Caco-2 (cell line): Measurements from ENCODE around the gene AFAP1L2. TPM values are rescaled to one million over a fixed set of nuclear protein-coding genes. Genes with fewer than 3 reads are reported as not detected.

Experiments used
- BruUV-seq: library from RNA; stranded (reverse); fragments of 400-500 nt; replicated peaks from 2 replicates; lab custom pipeline; 2021; lab: Mats Ljungman, UMichigan
- CTCF ChIA-PET: fragments of 300-600 bp; sonication (Branson Sonifier 250); formaldehyde crosslinking; loops from one replicate; lab custom pipeline; 2022; ENCODE audit warnings: antibody characterized with exemption; lab: Charles Lee
- POLR2A ChIA-PET: fragments of 300-600 bp; sonication (Branson Sonifier 250); formaldehyde crosslinking; loops from one replicate; lab custom pipeline; 2022; ENCODE audit warnings: antibody characterized with exemption; lab: Charles Lee
- DNase-seq, 2 experiments: peaks; one replicate each; pipeline versions ENCODE4 v3.0.0 to v3.0.0-alpha.2; 2020 to 2022
- H3K27me3 ChIP-seq: replicated peaks from 2 replicates; pipeline ENCODE4 v1.6.0; 2011; ENCODE audit warnings: low read length; ENCODE audit not compliant: control insufficient read depth, insufficient read depth
- H3K36me3 ChIP-seq: 2 replicates; pipeline ENCODE4 v1.5.1; 2011; ENCODE audit warnings: low read length; ENCODE audit not compliant: control insufficient read depth, insufficient read depth
- H3K4me1 ChIP-seq: fragments of 250-450 bp; sonication (Bioruptor Pico); 2 replicates; pipeline ENCODE4 v1.5.1; 2020; ENCODE audit warnings: mild to moderate bottlenecking
- H3K4me3 ChIP-seq: 2 replicates; pipeline ENCODE4 v1.5.1; 2011; ENCODE audit warnings: low read depth, mild to moderate bottlenecking, control low read depth, low read length
- H3K9me3 ChIP-seq: fragments of 250-450 bp; sonication (Bioruptor Pico); 2 replicates; pipeline ENCODE4 v1.5.1; 2020; ENCODE audit warnings: mild to moderate bottlenecking, moderate library complexity
- H3K27ac Mint-ChIP-seq: one replicate; pipeline ENCODE4 v1.8.0; 2022; ENCODE audit warnings: mixed read lengths; ENCODE audit not compliant: unreplicated experiment
- H3K27me3 Mint-ChIP-seq: one replicate; pipeline ENCODE4 v1.8.0; 2022; ENCODE audit warnings: mixed read lengths; ENCODE audit not compliant: insufficient read depth, unreplicated experiment
- H3K36me3 Mint-ChIP-seq: one replicate; pipeline ENCODE4 v1.8.0; 2022; ENCODE audit warnings: mild to moderate bottlenecking, mixed read lengths; ENCODE audit not compliant: insufficient read depth, unreplicated experiment
- H3K4me1 Mint-ChIP-seq: one replicate; pipeline ENCODE4 v1.8.0; 2022; ENCODE audit warnings: low read depth, mixed read lengths; ENCODE audit not compliant: unreplicated experiment
- H3K4me3 Mint-ChIP-seq: one replicate; pipeline ENCODE4 v1.8.0; 2022; ENCODE audit warnings: mild to moderate bottlenecking, moderate library complexity, mixed read lengths; ENCODE audit not compliant: unreplicated experiment
- H3K9me3 Mint-ChIP-seq: one replicate; pipeline ENCODE4 v1.8.0; 2022; ENCODE audit warnings: mixed read lengths; ENCODE audit not compliant: unreplicated experiment
- intact Hi-C: fragments of 100-400 bp; cut with micrococcal nuclease; formaldehyde crosslinking; loops from one replicate; pipeline ENCODE4 v1.10.0; 2022; ENCODE audit not compliant: unreplicated experiment
- total RNA-seq: library from RNA; stranded (reverse); gene quantifications from 2 replicates; pipeline ENCODE4 v1.2.3, GENCODE V29; 2022
- TF ChIP-seq, protein P1 (sequence below), 2 experiments: fragments of 200-600 bp in 1 of 2; IDR thresholded peaks; 1 replicate in 1 of 2; 2 replicates in 1 of 2; pipeline versions ENCODE4 v1.5.1 to v1.8.0; 2011 to 2022; ENCODE audit warnings: antibody characterized with exemption in 1 of 2, control low read depth in 1 of 2, inconsistent platforms in 1 of 2, low read depth in 1 of 2, low read length in 1 of 2, mild to moderate bottlenecking in 1 of 2, moderate library complexity in 1 of 2; ENCODE audit not compliant: insufficient read depth in 1 of 2, severe bottlenecking in 1 of 2, unreplicated experiment in 1 of 2

Gene AFAP1L2
- total RNA-seq, 1 experiment from 2014 or later: 2.3 TPM

DNA sequence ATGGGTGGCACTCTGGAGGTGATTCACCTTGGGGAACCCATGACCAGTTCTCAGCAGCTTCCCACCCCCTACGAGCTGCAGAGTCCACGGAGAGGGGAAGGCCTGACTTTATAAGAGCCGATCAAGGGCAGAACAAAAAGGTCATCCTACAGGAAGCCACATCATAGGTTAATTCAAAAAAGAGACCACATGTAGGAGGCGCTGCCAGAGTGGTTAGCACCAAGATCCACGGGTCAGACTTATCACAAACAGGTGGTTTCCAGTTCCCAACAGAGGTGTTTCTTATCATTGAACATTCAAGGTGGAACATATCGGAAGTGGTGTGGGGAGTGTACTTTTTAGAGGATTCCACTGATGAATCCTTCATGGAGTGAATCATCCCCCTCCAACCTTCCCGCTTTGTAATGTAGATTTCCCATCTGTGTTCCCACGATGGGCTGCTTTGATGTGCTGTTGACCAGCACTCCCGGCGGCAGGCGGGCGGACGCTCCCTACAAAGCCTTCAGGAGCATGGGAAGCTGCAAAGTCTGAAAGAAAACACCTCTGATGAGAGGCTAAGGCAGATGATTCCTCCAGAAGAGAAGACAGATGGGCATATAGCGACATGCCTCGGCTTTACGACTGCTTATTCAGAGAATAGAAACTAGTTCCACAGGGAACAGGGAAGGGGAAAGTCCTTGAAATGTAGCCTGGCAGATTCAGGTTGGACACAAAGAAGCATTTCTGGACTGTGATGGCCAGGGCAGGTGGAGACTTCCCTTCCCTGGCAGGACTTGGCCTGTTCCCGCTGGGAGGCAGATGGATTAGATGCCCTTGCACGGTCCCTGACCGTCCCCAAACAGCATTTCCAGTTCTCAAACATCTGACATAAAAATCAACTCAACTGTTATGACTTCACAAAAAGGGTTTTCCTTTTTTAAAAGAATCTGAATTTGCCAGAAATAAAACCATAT lies 66.5 kb downstream of the AFAP1L2 start:
- Mint-ChIP-seq H3K27me3 (no peaks in the 10 kb centered on the region), H3K27ac (no peak overlapping the region), H3K4me3 (no peak overlapping the region), H3K36me3 (no peaks in the 10 kb centered on the region), H3K9me3 (no peaks in the 10 kb centered on the region), H3K4me1 (peaks cover 14% of the 10 kb centered on the region)
- intact Hi-C loops: no loop called here
- CTCF ChIA-PET: no interaction called here
- no peak for DNase-seq
- Histone ChIP-seq H3K9me3 (no peaks in the 10 kb centered on the region), H3K36me3 (no peaks in the 10 kb centered on the region), H3K4me3 (no peak overlapping the region), H3K4me1 (peaks cover 8% of the 10 kb centered on the region), H3K27me3 (no peaks in the 10 kb centered on the region)
- no TSS peak for BruUV-seq
- POLR2A ChIA-PET: no interaction called here
- TF ChIP-seq, protein P1, sequence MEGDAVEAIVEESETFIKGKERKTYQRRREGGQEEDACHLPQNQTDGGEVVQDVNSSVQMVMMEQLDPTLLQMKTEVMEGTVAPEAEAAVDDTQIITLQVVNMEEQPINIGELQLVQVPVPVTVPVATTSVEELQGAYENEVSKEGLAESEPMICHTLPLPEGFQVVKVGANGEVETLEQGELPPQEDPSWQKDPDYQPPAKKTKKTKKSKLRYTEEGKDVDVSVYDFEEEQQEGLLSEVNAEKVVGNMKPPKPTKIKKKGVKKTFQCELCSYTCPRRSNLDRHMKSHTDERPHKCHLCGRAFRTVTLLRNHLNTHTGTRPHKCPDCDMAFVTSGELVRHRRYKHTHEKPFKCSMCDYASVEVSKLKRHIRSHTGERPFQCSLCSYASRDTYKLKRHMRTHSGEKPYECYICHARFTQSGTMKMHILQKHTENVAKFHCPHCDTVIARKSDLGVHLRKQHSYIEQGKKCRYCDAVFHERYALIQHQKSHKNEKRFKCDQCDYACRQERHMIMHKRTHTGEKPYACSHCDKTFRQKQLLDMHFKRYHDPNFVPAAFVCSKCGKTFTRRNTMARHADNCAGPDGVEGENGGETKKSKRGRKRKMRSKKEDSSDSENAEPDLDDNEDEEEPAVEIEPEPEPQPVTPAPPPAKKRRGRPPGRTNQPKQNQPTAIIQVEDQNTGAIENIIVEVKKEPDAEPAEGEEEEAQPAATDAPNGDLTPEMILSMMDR (IDR thresholded peaks at IDR 0.05; ENCODE audit: insufficient read depth in 1 of 2, low read depth in 1 of 2, low read length in 1 of 2, severe bottlenecking in 1 of 2, unreplicated experiment in 1 of 2): no peak

DNA sequence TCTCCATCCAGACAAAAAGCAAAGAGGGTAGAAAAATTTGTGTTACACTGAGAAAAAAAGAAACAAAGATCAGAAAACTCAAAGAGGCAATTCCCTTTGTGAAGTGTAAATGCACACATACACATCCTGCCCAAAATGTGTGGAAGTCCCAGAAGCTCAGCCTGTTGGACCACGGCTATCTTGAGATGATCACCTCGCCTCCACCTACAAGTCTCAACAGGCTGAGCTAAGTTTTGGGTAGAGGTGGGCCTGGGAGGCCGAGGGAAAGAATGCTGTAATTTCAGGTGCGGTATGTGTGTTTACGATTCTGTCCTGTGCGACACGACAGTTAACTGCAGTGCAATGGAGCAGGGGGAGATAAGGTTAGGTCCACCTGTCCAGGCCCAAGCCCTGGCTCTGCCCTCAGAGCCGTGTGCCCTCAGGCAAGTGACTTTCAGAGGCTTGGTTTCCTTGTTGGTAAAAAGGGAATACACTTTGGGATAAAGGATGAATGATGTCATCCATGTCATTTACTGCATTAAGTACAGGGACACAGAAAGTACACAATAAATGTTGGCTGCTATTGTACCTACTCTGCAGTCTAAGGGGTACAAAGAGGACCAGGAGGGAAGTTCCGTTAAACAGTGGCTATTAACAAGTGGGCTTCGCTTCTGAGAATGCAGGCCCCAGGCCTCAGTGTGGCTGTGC lies 67.3 kb downstream of the AFAP1L2 start:
- Histone ChIP-seq H3K9me3 (no peaks in the 10 kb centered on the region), H3K4me3 (no peak overlapping the region), H3K36me3 (no peaks in the 10 kb centered on the region), H3K4me1 (peaks cover 8% of the 10 kb centered on the region), H3K27me3 (no peaks in the 10 kb centered on the region)
- Mint-ChIP-seq H3K27me3 (no peaks in the 10 kb centered on the region), H3K4me1 (peaks cover 14% of the 10 kb centered on the region), H3K9me3 (no peaks in the 10 kb centered on the region), H3K4me3 (no peak overlapping the region), H3K27ac (no peak overlapping the region), H3K36me3 (no peaks in the 10 kb centered on the region)
- intact Hi-C loops: no loop called here
- POLR2A ChIA-PET: no interaction called here
- DNase-seq: peak in 1 of 2 experiments; percentile 72
- TF ChIP-seq, protein P1 (IDR thresholded peaks at IDR 0.05; ENCODE audit: insufficient read depth in 1 of 2, low read depth in 1 of 2, low read length in 1 of 2, severe bottlenecking in 1 of 2, unreplicated experiment in 1 of 2): no peak
- CTCF ChIA-PET: no interaction called here
- no TSS peak for BruUV-seq

DNA sequence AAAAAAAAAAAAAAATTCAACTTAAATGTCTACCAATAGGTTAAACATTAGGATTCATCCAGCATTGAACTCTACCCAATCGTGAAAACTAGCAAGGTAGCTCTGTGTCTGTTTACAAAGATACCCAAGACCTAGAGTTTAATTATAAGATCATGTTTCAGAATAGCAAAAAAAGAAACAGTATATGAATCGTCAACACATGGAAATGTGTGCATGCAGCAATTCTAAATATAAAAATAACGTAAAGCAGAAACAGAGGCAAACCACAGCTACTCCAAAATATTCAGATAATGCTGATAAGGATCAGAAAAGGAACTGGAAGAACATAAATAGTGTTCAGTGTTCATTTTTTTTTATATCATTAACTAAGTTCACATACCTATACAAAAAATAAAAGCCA lies 68.7 kb downstream of the AFAP1L2 start:
- Mint-ChIP-seq H3K36me3 (no peaks in the 10 kb centered on the region), H3K27me3 (no peaks in the 10 kb centered on the region), H3K9me3 (no peaks in the 10 kb centered on the region), H3K4me3 (no peak overlapping the region), H3K4me1 (peaks cover 14% of the 10 kb centered on the region), H3K27ac (no peak overlapping the region)
- no TSS peak for BruUV-seq
- no peaks in the 10 kb centered on the region for H3K36me3 ChIP-seq
- intact Hi-C loops: no loop called here
- H3K4me3 ChIP-seq: no peak overlapping the region
- TF ChIP-seq, protein P1 (IDR thresholded peaks at IDR 0.05; ENCODE audit: insufficient read depth in 1 of 2, low read depth in 1 of 2, low read length in 1 of 2, severe bottlenecking in 1 of 2, unreplicated experiment in 1 of 2): no peak
- H3K27me3 ChIP-seq: no peaks in the 10 kb centered on the region
- no peaks in the 10 kb centered on the region for H3K9me3 ChIP-seq
- peaks cover 8% of the 10 kb centered on the region for H3K4me1 ChIP-seq
- POLR2A ChIA-PET: no interaction called here
- CTCF ChIA-PET: no interaction called here
- DNase-seq: no peak
